Endodermal cell (in vitro differentiated cells): ENCODE results near the gene COL6A1. TPM values are rescaled to one million over a fixed set of nuclear protein-coding genes. Genes with fewer than 3 reads are reported as not detected.

Experiments
- DNase-seq: peaks from one replicate; pipeline ENCODE4 v3.0.0-alpha.2; 2017
- H3K27ac ChIP-seq: 2 replicates; pipeline ENCODE4 v1.5.1; 2013; ENCODE audit warnings: mild to moderate bottlenecking, low read depth, low read length, moderate library complexity
- H3K27me3 ChIP-seq: 2 replicates; pipeline ENCODE4 v1.6.1; 2013; ENCODE audit warnings: mild to moderate bottlenecking, low read length, moderate library complexity; ENCODE audit not compliant: insufficient read depth, control insufficient read depth, poor library complexity, severe bottlenecking
- H3K36me3 ChIP-seq: 2 replicates; pipeline ENCODE4 v1.7.0; 2013; ENCODE audit warnings: mild to moderate bottlenecking, low read length, moderate library complexity; ENCODE audit not compliant: control insufficient read depth, insufficient read depth
- H3K4me1 ChIP-seq: one replicate; pipeline ENCODE4 v1.7.0; 2013; ENCODE audit warnings: low read length; ENCODE audit not compliant: control insufficient read depth, insufficient read depth
- H3K4me3 ChIP-seq: 2 replicates; pipeline ENCODE4 v1.5.1; 2013; ENCODE audit warnings: mild to moderate bottlenecking, low read length, moderate library complexity
- H3K9ac ChIP-seq: 2 replicates; pipeline ENCODE4 v1.6.1; 2013; ENCODE audit warnings: mild to moderate bottlenecking, low read length, moderate library complexity; ENCODE audit not compliant: poor library complexity, severe bottlenecking; ENCODE audit errors: extremely low read depth
- H3K9me3 ChIP-seq: 2 replicates; pipeline ENCODE4 v1.6.1; 2013; ENCODE audit warnings: mild to moderate bottlenecking, low read length, moderate library complexity; ENCODE audit not compliant: control insufficient read depth
- H3K27ac Mint-ChIP-seq: 2 replicates; pipeline ENCODE4 v1.8.0; 2020; ENCODE audit warnings: mixed read lengths
- H3K27me3 Mint-ChIP-seq: 2 replicates; pipeline ENCODE4 v1.8.0; 2021; ENCODE audit warnings: mild to moderate bottlenecking, mixed read lengths; ENCODE audit not compliant: insufficient read depth
- H3K36me3 Mint-ChIP-seq: 2 replicates; pipeline ENCODE4 v1.8.0; 2020; ENCODE audit warnings: low read depth, mixed read lengths
- H3K4me1 Mint-ChIP-seq: 2 replicates; pipeline ENCODE4 v1.8.0; 2020; ENCODE audit warnings: mixed read lengths
- H3K4me3 Mint-ChIP-seq: 2 replicates; pipeline ENCODE4 v1.8.0; 2020; ENCODE audit warnings: mild to moderate bottlenecking, moderate library complexity, mixed read lengths
- H3K9me3 Mint-ChIP-seq: 2 replicates; pipeline ENCODE4 v1.8.0; 2020; ENCODE audit warnings: mild to moderate bottlenecking, mixed read lengths
- WGBS, 2 experiments: methylation state at CpG; one replicate each; pipeline versions ENCODE4 v1.1.5 to v1.1.7; 2013; ENCODE audit warnings: missing lambda C conversion rate in 2 of 2, mixed read lengths in 1 of 2; ENCODE audit not compliant: insufficient coverage in 1 of 2, insufficient read length in 1 of 2; 5-methylcytosine and 5-hydroxymethylcytosine counted together
- total RNA-seq, 2 donors: library from RNA; stranded (reverse); fragmentation: NEBNext Ultra II Directional in 1 of 2; extraction: Animal tissue kit (Norgen Biotek cat#: 25700) in 1 of 2; gene quantifications; 2 replicates in 1 of 2; 3 replicates in 1 of 2; pipeline ENCODE4 v1.2.1, GENCODE V29; 2021
- TF ChIP-seq, protein P1 (sequence below): fragments of 200-600 bp; sonication (generic); conservative IDR thresholded peaks from 2 replicates; pipeline ENCODE4 v1.5.0; 2021; ENCODE audit warnings: antibody characterized with exemption, mild to moderate bottlenecking

COL6A1 gene
- total RNA-seq, 2 donors from 2014 or later, result 232 to 407 TPM

DNA sequence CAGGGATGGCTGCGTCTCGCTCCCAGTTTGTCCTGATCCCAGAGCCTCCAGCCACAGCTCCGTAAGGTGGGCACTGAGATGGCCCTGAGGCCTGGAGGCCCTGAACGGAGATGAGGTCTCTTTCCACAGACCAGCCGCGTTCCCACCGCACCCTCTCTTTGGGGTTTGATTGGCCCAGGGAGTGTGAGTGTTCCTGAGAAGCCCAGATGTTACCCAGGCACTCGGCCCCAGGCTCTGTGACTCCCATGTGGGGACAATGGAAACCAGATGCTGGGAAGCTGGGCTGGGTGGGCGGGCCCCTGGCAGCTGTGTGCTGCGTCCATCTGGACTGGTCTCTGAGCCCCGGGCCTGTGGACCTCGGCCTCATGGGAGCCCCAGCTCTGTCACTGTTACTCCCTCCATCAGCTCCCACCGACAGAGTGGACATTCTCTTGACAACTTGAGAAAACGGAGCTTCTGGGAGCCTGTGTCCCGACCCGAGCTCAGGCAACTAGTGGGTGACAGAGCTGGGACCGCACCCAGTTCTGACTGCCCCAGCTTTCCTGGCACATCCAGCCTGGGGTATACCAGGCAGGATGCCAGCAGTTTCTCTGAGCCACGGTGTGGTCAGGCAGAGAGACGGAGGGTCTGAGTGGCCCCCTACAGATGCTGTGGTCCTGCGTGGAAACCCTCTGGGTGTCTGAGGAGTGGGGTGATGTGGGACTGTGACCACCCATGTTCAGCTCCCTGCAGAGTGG, 9.8 kb upstream of the COL6A1 start:
- Mint-ChIP-seq H3K36me3 (no peaks in the 10 kb centered on the region), H3K4me3 (no peak overlapping the region), H3K4me1 (peaks cover 9% of the 10 kb centered on the region), H3K27me3 (no peaks in the 10 kb centered on the region), H3K27ac (no peak overlapping the region), H3K9me3 (no peaks in the 10 kb centered on the region)
- Histone ChIP-seq H3K27me3 (no peaks in the 10 kb centered on the region), H3K9ac (no peak overlapping the region), H3K9me3 (no peaks in the 10 kb centered on the region), H3K4me3 (no peak overlapping the region), H3K27ac (no peak overlapping the region), H3K4me1 (peaks cover 5% of the 10 kb centered on the region), H3K36me3 (no peaks in the 10 kb centered on the region)
- DNase-seq, result peak; percentile 70
- TF ChIP-seq, protein P1, sequence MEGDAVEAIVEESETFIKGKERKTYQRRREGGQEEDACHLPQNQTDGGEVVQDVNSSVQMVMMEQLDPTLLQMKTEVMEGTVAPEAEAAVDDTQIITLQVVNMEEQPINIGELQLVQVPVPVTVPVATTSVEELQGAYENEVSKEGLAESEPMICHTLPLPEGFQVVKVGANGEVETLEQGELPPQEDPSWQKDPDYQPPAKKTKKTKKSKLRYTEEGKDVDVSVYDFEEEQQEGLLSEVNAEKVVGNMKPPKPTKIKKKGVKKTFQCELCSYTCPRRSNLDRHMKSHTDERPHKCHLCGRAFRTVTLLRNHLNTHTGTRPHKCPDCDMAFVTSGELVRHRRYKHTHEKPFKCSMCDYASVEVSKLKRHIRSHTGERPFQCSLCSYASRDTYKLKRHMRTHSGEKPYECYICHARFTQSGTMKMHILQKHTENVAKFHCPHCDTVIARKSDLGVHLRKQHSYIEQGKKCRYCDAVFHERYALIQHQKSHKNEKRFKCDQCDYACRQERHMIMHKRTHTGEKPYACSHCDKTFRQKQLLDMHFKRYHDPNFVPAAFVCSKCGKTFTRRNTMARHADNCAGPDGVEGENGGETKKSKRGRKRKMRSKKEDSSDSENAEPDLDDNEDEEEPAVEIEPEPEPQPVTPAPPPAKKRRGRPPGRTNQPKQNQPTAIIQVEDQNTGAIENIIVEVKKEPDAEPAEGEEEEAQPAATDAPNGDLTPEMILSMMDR, result no peak
- 85 to 89% methylated on average over 13 to 20 of the region's 20 CpGs for WGBS, 2 experiments

DNA sequence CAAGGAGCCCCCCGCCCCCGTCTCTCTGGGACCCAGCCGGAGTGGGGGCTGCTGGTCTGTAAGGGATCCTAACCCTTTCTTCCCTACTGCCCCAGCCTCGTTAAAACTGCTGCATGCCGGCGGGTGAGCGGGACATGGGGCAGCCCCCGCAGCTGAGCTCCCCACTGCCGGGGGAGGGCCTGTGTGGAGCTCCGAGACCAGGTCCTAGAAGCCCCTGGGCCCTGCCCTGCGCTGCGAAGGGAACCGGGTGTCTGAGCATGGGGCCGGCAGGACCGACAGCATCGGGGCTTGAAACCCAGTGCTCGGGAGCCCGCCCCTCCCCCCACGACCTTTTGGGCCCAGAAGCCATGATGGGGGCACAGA, 9.2 kb upstream of the COL6A1 start:
- Histone ChIP-seq H3K9ac (no peak overlapping the region), H3K27me3 (no peaks in the 10 kb centered on the region), H3K4me1 (peaks cover 5% of the 10 kb centered on the region), H3K9me3 (no peaks in the 10 kb centered on the region), H3K27ac (no peak overlapping the region), H3K36me3 (no peaks in the 10 kb centered on the region), H3K4me3 (no peak overlapping the region)
- peaks cover 9% of the 10 kb centered on the region for H3K4me1 Mint-ChIP-seq
- peak overlapping the region; percentile 63 for H3K4me3 Mint-ChIP-seq
- no peaks in the 10 kb centered on the region for H3K36me3 Mint-ChIP-seq
- DNase-seq, result no peak
- WGBS, 2 experiments, result 61% methylated on average over 19 of the region's 19 CpGs; no CpG with 5 or more reads in 1 of the 2 experiments
- H3K9me3 Mint-ChIP-seq, result no peaks in the 10 kb centered on the region
- no peak overlapping the region for H3K27ac Mint-ChIP-seq
- H3K27me3 Mint-ChIP-seq, result no peaks in the 10 kb centered on the region
- TF ChIP-seq, protein P1, result no peak

DNA sequence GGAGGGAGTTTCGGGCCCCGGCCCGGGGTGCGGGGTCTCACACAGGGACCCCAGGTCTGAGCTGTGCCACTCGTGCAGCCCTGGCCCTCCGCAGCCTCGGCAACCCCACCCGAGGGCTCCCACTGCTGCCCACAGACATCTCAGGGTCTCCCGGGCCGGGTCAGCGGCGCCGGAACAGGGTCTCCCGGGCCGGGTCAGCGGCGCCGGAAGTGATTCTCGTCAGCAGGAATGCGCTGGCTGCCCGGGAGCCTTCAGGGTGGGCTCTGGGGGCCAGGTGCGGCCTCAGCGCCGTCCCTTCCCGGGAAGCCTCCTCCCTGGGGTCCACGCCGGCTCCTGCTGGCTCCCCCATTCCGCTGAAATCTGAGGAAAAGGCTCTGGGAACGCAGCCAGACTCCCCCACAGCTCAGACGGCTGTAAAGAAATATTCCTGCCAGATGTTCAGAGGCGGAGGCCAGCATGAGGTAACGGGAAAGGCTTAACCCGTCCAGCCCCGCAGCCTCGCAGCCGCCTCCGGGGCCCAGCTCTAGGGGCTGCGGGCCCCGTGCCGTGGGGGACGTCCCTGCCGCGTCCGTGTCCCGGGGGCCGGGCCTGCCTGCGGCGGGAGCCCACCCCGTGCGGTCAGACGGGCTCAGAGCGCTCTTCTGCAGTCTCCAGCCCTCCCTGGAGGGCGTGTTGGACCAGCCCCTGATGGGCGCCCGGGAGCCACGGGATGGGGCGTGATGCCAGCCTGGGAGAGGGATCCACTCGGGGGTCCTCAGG, 8.7 kb upstream of the COL6A1 start:
- Histone ChIP-seq H3K27ac (no peak overlapping the region), H3K27me3 (no peaks in the 10 kb centered on the region), H3K4me3 (peak overlapping the region; percentile 72), H3K4me1 (peaks cover 5% of the 10 kb centered on the region), H3K36me3 (no peaks in the 10 kb centered on the region), H3K9ac (no peak overlapping the region), H3K9me3 (no peaks in the 10 kb centered on the region)
- TF ChIP-seq, protein P1, result no peak
- H3K36me3 Mint-ChIP-seq, result no peaks in the 10 kb centered on the region
- DNase-seq, result peak; percentile 80
- peaks cover 9% of the 10 kb centered on the region for H3K4me1 Mint-ChIP-seq
- no peaks in the 10 kb centered on the region for H3K27me3 Mint-ChIP-seq
- 19 to 33% methylated on average over 19 to 58 of the region's 58 CpGs for WGBS, 2 experiments
- H3K27ac Mint-ChIP-seq, result no peak overlapping the region
- H3K9me3 Mint-ChIP-seq, result no peaks in the 10 kb centered on the region
- H3K4me3 Mint-ChIP-seq, result peak overlapping the region; percentile 63
